NOMO-1 treated with DMSO at 0.1 percent for 48 hours (cell line): Measurements from ENCODE around the gene TLE1.

ENCODE experiments used
- DNase-seq: peaks from one replicate; lab custom pipeline; 2025; ENCODE audit not compliant: unreplicated experiment; lab: John Stamatoyannopoulos, UW

Gene TLE1

GRCh38 chr9:81686614-81687520, 2.5 kb downstream of the TLE1 start:
- DNase-seq: peak; percentile 27

GRCh38 chr9:81685763-81686613, 3.4 kb downstream of the TLE1 start:
- no peak for DNase-seq

GRCh38 chr9:81684635-81685034, 4.7 kb downstream of the TLE1 start:
- DNase-seq: no peak

GRCh38 chr9:81683704-81684103, 5.6 kb downstream of the TLE1 start:
- DNase-seq: no peak

- DNase-seq: no peak
These were observed 6.1 kb downstream of the TLE1 start for GRCh38 chr9:81683238-81683637.

- no peak for DNase-seq
These were observed 6.5 kb downstream of the TLE1 start for GRCh38 chr9:81682797-81683196.

- DNase-seq: no peak
These were observed 7.2 kb downstream of the TLE1 start for GRCh38 chr9:81682177-81682576.

GRCh38 chr9:81680506-81680905, 8.8 kb downstream of the TLE1 start:
- DNase-seq: no peak

GRCh38 chr9:81680006-81680405, 9.3 kb downstream of the TLE1 start:
- DNase-seq: no peak

- no peak for DNase-seq
These were observed 11.3 kb downstream of the TLE1 start for GRCh38 chr9:81678088-81678487.

- no peak for DNase-seq
These were observed 13.0 kb downstream of the TLE1 start for GRCh38 chr9:81676395-81676794.

GRCh38 chr9:81673310-81673709, 16.0 kb downstream of the TLE1 start:
- no peak for DNase-seq

- DNase-seq: no peak
These were observed 17.5 kb downstream of the TLE1 start for GRCh38 chr9:81671880-81672280.

- DNase-seq: no peak
These were observed 19.5 kb downstream of the TLE1 start for GRCh38 chr9:81669866-81670265.

GRCh38 chr9:81669041-81669651, 20.2 kb downstream of the TLE1 start:
- DNase-seq: no peak

- no peak for DNase-seq
These were observed 23.2 kb downstream of the TLE1 start for GRCh38 chr9:81666123-81666522.

- DNase-seq: no peak
These were observed 23.9 kb downstream of the TLE1 start for GRCh38 chr9:81665322-81665871.

GRCh38 chr9:81664638-81665222, 24.6 kb downstream of the TLE1 start:
- DNase-seq: no peak

- DNase-seq: no peak
These were observed 28.0 kb downstream of the TLE1 start for GRCh38 chr9:81661339-81661738.

- no peak for DNase-seq
These were observed 32.4 kb downstream of the TLE1 start for GRCh38 chr9:81656871-81657337.

- DNase-seq: peak; percentile 32
These were observed 33.3 kb downstream of the TLE1 start for GRCh38 chr9:81656004-81656403.
